Measurements from ENCODE around the gene UCHL3.

GRCh38 chr13:75652726-75653125 lies 103.1 kb downstream of the UCHL3 start:
- TF ChIP-seq POLR2A (IDR thresholded peaks at IDR 0.05; ENCODE audit: control extremely low read depth in 1 of 2, low read depth in 2 of 2, low read length in 2 of 2) (no peak), CTCF (IDR thresholded peaks at IDR 0.05; ENCODE audit: control extremely low read depth in 1 of 3, insufficient read depth in 1 of 3, low read depth in 1 of 3, low read length in 3 of 3) (no peak), POLR2AphosphoS5 (IDR thresholded peaks at IDR 0.05; ENCODE audit: low read depth, low read length) (no peak), EP300 (IDR thresholded peaks at IDR 0.05; ENCODE audit: borderline replicate concordance in 1 of 2, low read depth in 2 of 2, low read length in 2 of 2) (no peak), TAF1 (IDR thresholded peaks at IDR 0.05; ENCODE audit: low read depth, low read length) (no peak), JUN (IDR thresholded peaks at IDR 0.05; ENCODE audit: low read depth, low read length) (no peak), CHD1 (IDR thresholded peaks at IDR 0.05; ENCODE audit: low read depth, low read length) (no peak), CHD2 (IDR thresholded peaks at IDR 0.05; ENCODE audit: low read length) (no peak), MAFK (IDR thresholded peaks at IDR 0.05; ENCODE audit: low read depth, low read length) (no peak)

Measured in H1 (cell line).